Fibroblast of mammary gland (primary cell): Measurements from ENCODE around the gene RHBG.

Source experiments
- DNase-seq: peaks from one replicate; pipeline ENCODE4 v3.0.0-alpha.2; 2010; ENCODE audit warnings: low read depth
- H3K4me3 ChIP-seq: 2 replicates; pipeline ENCODE4 v1.5.1; 2011; ENCODE audit warnings: low read depth, mild to moderate bottlenecking, low read length, moderate library complexity; ENCODE audit not compliant: control insufficient read depth
- TF ChIP-seq, protein P1 (sequence below): conservative IDR thresholded peaks from 2 replicates; pipeline ENCODE4 v1.5.1; 2011; ENCODE audit warnings: low read depth, low read length, inconsistent platforms; ENCODE audit not compliant: control insufficient read depth, insufficient read depth

RHBG gene

GRCh38 chr1:156356262-156356874, 12.6 kb upstream of the RHBG start:
- TF ChIP-seq, protein P1, sequence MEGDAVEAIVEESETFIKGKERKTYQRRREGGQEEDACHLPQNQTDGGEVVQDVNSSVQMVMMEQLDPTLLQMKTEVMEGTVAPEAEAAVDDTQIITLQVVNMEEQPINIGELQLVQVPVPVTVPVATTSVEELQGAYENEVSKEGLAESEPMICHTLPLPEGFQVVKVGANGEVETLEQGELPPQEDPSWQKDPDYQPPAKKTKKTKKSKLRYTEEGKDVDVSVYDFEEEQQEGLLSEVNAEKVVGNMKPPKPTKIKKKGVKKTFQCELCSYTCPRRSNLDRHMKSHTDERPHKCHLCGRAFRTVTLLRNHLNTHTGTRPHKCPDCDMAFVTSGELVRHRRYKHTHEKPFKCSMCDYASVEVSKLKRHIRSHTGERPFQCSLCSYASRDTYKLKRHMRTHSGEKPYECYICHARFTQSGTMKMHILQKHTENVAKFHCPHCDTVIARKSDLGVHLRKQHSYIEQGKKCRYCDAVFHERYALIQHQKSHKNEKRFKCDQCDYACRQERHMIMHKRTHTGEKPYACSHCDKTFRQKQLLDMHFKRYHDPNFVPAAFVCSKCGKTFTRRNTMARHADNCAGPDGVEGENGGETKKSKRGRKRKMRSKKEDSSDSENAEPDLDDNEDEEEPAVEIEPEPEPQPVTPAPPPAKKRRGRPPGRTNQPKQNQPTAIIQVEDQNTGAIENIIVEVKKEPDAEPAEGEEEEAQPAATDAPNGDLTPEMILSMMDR, result no peak
- no peak overlapping the region for H3K4me3 ChIP-seq
- DNase-seq, result no peak

DNA sequence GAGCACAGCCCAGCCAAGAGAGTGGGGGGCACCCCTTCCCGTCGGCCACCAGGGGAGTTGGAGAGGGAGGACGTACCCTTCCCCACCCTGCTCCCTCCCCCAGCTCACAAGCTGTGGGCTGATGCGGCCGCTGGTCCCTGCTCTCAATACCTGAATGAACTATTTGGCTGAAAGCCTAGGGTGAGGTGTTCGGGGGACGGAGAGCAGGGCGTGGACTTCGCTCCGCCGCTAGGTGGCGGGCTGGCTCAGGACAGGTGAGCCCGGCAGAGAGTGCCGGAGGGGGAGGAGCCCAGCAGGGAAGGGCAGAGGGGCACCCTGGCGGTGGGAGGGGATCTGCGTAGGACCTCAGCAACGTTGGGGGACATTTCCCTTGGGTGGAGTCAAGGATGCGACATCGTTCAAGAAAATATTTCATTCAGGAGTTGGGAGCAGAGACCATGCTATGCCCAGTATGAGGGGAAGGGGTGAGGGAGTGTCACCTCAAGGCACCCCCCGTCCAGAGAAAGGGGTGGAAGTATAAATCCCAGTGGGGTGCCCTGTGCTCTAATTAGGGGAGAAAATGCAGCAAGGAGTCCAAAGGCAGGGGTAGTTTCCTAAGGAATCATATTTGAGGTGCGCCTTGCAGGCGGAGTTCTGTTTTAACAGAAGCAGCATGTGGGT, 12.0 kb upstream of the RHBG start:
- TF ChIP-seq, protein P1, result peak; percentile 28
- DNase-seq, result no peak
- H3K4me3 ChIP-seq, result no peak overlapping the region

DNA sequence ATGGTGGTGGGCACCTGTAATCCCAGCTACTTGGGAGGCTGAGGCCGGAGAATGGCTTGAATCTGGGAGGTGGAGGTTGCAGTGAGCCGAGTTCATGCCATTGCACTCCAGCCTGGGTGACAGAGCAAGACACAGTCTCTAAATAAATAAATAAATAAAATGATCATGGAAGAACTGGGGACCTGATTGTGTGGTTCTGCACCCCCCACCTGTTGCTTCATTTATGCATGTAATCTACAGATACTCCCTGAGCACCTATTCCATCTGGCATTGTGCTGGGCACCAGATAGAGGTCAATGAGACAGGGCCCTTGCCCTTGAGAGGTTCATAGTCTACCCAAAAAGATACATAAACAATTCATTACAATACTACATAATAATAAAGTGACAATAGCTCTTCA, 11.0 kb upstream of the RHBG start:
- TF ChIP-seq, protein P1, result no peak
- no peak for DNase-seq
- H3K4me3 ChIP-seq, result no peak overlapping the region

DNA sequence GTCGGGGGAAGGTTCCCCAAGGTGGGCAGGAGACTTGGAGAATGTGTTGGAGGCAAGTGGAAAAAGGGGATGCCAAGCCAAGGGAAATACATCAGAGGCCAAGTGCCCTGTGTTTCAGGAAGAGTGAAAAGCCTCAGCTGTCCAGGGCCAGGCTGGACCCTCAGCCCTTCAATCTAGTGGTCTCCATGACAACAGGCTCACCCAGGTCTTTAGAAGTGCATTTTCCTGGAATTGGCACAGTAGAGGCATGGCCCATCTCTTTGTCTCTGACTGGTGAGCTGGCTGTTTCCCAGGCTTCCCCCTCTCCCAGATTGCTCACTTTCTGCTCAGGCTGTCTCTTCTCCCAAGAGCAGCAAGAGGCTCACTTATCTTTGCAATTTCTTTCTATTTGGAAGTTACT, 10.4 kb upstream of the RHBG start:
- H3K4me3 ChIP-seq, result no peak overlapping the region
- TF ChIP-seq, protein P1, result no peak
- no peak for DNase-seq

DNA sequence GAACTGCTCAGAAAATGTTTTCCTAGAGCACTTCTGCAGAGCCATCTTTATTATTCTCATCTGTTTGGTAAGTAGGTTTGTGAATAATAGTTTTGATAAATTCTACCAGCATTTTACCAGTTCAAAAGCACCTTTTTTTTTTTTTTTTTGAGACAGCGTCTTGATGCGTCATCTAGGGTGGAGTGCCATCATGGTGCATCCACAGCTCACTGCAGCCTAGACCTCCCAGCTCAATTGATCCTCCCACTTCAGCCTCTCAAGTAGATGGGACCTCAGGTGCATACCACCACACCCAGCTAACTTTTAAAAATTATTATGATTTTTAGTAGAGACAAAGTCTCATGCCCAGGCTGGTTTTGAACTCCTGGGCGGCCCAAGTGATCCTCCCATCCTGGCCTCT, 9.8 kb upstream of the RHBG start:
- TF ChIP-seq, protein P1, result no peak
- DNase-seq, result no peak
- H3K4me3 ChIP-seq, result no peak overlapping the region

DNA sequence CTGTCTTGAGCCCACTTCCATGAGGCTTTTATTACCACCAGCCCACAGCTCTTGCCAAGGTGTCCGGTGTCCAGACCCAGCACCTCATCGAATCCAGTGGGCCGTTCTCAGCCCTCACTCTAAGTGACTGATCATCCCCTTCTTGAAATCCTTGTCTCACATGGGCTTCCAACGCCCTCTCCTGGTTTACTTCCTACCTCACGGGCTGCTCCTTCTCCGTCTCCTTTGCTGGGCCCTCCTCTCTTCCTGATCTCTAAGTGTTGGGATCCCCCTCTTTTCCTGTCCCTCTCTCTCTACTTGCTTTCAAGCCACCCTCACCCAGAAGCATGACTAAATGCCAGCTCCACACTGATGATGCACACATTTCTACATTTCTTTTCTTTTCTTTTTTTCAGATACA, 9.0 kb upstream of the RHBG start:
- DNase-seq, result peak; percentile 74
- no peak overlapping the region for H3K4me3 ChIP-seq
- TF ChIP-seq, protein P1, result peak; percentile 68
